Peyer's patch (tissue), 4 donors: ENCODE data around the gene SLC47A2.

ENCODE experiments used
- CTCF ChIP-seq, 6 experiments: fragments of 450-650 bp in 4 of 6; fragments of 200-600 bp in 2 of 6; sonication (generic) in 1 of 6; IDR thresholded peaks; one replicate each; pipeline ENCODE4 v1.5.1; 2017 to 2019; ENCODE audit warnings: antibody characterized with exemption in 6 of 6, mild to moderate bottlenecking in 3 of 6, moderate library complexity in 1 of 6
- POLR2A ChIP-seq, 2 donors: fragments of 450-650 bp; IDR thresholded peaks; one replicate each; pipeline ENCODE4 v1.5.1; 2017; ENCODE audit warnings: antibody characterized with exemption in 2 of 2, mild to moderate bottlenecking in 2 of 2, moderate library complexity in 2 of 2

- TF ChIP-seq CTCF (IDR thresholded peaks at IDR 0.05) (no peak), POLR2A (IDR thresholded peaks at IDR 0.05) (no peak)
These were observed 26.1 kb upstream of the SLC47A2 start for GRCh38 chr17:19742495-19742894.
